Loucy (cell line): ENCODE results near the gene RTN4RL2.

Experiments used
- EZH2phosphoT487 ChIP-seq: fragments of 200-600 bp; IDR thresholded peaks from 2 replicates; pipeline ENCODE4 v1.6.1; 2018; ENCODE audit warnings: antibody characterized with exemption, mild to moderate bottlenecking, moderate library complexity, borderline replicate concordance
- TF ChIP-seq, protein P1 (sequence below): fragments of 200-600 bp; sonication (generic); conservative IDR thresholded peaks from 2 replicates; pipeline ENCODE4 v1.5.1; 2014; ENCODE audit warnings: mild to moderate bottlenecking, antibody characterized with exemption, low read length

DNA sequence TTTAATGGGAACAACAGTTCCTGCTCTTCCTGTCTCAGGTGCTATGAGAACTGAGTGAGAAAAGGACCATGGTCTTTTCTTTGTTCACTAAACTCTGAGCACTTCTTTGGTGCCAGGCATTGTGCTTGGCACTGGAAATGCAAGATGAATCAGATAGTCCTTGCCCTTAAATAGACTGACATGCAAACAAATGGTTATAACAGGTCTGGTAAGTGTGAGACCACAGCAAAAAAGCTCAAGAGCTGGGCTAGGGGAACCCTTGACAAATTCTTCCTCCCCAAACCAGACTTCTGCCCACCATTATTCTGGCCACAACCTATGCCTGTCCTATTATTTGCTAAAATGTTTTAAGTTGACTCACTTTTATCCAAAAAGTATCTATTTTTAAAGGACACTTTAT lies 38.5 kb upstream of the RTN4RL2 start:
- TF ChIP-seq, protein P1, sequence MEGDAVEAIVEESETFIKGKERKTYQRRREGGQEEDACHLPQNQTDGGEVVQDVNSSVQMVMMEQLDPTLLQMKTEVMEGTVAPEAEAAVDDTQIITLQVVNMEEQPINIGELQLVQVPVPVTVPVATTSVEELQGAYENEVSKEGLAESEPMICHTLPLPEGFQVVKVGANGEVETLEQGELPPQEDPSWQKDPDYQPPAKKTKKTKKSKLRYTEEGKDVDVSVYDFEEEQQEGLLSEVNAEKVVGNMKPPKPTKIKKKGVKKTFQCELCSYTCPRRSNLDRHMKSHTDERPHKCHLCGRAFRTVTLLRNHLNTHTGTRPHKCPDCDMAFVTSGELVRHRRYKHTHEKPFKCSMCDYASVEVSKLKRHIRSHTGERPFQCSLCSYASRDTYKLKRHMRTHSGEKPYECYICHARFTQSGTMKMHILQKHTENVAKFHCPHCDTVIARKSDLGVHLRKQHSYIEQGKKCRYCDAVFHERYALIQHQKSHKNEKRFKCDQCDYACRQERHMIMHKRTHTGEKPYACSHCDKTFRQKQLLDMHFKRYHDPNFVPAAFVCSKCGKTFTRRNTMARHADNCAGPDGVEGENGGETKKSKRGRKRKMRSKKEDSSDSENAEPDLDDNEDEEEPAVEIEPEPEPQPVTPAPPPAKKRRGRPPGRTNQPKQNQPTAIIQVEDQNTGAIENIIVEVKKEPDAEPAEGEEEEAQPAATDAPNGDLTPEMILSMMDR = no peak
- TF ChIP-seq EZH2phosphoT487 = no peak
